NOMO-1 treated with DMSO at 0.1 percent for 48 hours (cell line): Measurements from ENCODE around the gene TXNDC8.
"Not testable (repeated sequence)": the region's sequence is repeated elsewhere in the genome, so short reads cannot be mapped to it uniquely, and the experiment has no call there.

Source experiments
- DNase-seq: peaks from one replicate; lab custom pipeline; 2025; ENCODE audit not compliant: unreplicated experiment; lab: John Stamatoyannopoulos, UW

TXNDC8 gene

GRCh38 chr9:110337727-110338126 lies at the start of gene TXNDC8:
Gene TXNDC8, minus strand, starts transcription at chr9:110337863.
- DNase-seq = no peak

GRCh38 chr9:110383491-110383890 lies 45.8 kb upstream of the TXNDC8 start:
- no peak for DNase-seq

GRCh38 chr9:110382731-110383130 lies 45.1 kb upstream of the TXNDC8 start:
- DNase-seq = no peak

- DNase-seq = no peak
Observed at GRCh38 chr9:110371411-110372007, 33.8 kb upstream of the TXNDC8 start.

GRCh38 chr9:110370315-110370714 lies 32.7 kb upstream of the TXNDC8 start:
- no peak for DNase-seq

- peak; percentile 19 for DNase-seq
Observed at GRCh38 chr9:110364451-110364850, 26.8 kb upstream of the TXNDC8 start.

GRCh38 chr9:110358992-110359391 lies 21.3 kb upstream of the TXNDC8 start:
- DNase-seq = not testable (repeated sequence)

- DNase-seq = no peak
Observed at GRCh38 chr9:110357505-110357904, 19.8 kb upstream of the TXNDC8 start.

- DNase-seq = peak; percentile 82
Observed at GRCh38 chr9:110356639-110357395, 19.2 kb upstream of the TXNDC8 start.

- peak; percentile 57 for DNase-seq
Observed at GRCh38 chr9:110355911-110356310, 18.2 kb upstream of the TXNDC8 start.

- no peak for DNase-seq
Observed at GRCh38 chr9:110351009-110351467, 13.4 kb upstream of the TXNDC8 start.

- DNase-seq = no peak
Observed at GRCh38 chr9:110346325-110346724, 8.7 kb upstream of the TXNDC8 start.

GRCh38 chr9:110344821-110345220 lies 7.2 kb upstream of the TXNDC8 start:
- DNase-seq = no peak

- no peak for DNase-seq
Observed at GRCh38 chr9:110343551-110343950, 5.9 kb upstream of the TXNDC8 start.

GRCh38 chr9:110340306-110340705 lies 2.6 kb upstream of the TXNDC8 start:
- DNase-seq = no peak

- DNase-seq = no peak
Observed at GRCh38 chr9:110338143-110338542, 480 bp upstream of the TXNDC8 start.

GRCh38 chr9:110336363-110336762 lies 1.3 kb downstream of the TXNDC8 start:
- DNase-seq = no peak

GRCh38 chr9:110334871-110335270 lies 2.8 kb downstream of the TXNDC8 start:
- DNase-seq = no peak

GRCh38 chr9:110334183-110334582 lies 3.5 kb downstream of the TXNDC8 start:
- peak; percentile 9 for DNase-seq

- no peak for DNase-seq
Observed at GRCh38 chr9:110332766-110333165, 4.9 kb downstream of the TXNDC8 start.

- DNase-seq = no peak
Observed at GRCh38 chr9:110330484-110331105, 7.1 kb downstream of the TXNDC8 start.

GRCh38 chr9:110329639-110330230 lies 7.9 kb downstream of the TXNDC8 start:
- DNase-seq = peak; percentile 64
